Stimulated activated CD4-positive, alpha-beta T cell treated with anti-CD3 and anti-CD28 coated beads, Interleukin-4, amount 100 ng/mL, for 48 hours (primary cell): ENCODE results near the gene ETV6.

Source experiments
- DNase-seq, 2 donors: peaks; one replicate each; pipeline ENCODE4 v3.0.0-alpha.2; 2020; ENCODE audit warnings: low read depth in 2 of 2

The ETV6 gene

DNA sequence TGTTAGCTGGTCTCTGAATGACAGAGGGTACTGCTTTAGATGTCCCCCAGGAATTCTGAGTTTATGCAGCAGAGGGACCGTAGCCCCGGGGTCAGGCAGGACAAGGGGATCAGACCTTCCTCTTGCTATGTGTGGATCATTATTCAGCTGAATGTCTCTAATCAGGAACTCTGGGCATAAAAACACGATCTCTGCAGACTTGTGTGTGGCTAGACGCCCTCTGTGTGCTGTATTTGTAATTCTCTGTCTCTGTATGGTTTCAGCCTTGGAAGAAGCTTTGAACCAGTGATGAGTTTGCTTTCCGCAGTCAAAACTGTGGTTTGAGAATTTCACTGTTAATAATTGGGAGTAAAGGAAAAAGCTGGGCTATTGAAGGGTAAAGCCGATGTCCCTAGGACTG lies 125.3 kb downstream of the ETV6 start:
- DNase-seq = no peak

DNA sequence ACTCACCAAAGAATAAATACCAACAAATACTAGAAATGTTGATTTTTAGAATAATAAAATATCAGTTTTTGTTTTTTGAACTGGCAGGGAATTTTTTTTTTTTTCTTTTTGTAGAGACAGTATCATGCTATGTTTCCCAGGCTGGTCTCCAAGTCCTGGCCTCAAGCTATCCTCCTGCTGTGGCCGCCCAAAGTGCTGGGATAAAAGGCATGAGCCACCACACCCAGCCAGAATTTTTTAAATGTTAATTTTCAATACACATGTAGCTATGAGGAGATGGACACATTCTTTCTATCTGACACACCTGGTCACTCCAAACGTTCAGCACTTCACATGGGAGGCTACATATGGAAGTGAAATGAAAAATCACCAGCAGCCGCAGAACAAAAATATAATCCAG lies 126.8 kb downstream of the ETV6 start:
- DNase-seq = no peak

DNA sequence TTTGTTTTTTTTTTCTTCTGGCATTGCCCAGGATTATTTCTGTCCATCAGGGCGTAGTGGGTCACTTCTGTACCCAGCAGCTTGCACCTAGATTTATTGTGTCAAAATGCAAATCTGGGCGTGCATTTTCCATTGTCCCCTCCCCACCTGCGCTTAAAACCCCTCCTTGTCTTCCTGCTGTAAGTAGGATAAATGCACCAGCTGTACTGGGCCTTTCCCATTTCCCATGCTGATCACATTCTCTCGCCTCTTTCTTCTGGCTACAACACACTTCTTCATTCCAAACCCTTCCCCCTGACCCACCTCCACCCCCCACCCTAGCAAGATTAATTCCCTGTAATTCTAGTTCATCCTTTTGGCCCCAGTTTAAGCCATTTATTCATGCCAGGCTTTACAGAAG lies 128.0 kb downstream of the ETV6 start:
- no peak for DNase-seq

DNA sequence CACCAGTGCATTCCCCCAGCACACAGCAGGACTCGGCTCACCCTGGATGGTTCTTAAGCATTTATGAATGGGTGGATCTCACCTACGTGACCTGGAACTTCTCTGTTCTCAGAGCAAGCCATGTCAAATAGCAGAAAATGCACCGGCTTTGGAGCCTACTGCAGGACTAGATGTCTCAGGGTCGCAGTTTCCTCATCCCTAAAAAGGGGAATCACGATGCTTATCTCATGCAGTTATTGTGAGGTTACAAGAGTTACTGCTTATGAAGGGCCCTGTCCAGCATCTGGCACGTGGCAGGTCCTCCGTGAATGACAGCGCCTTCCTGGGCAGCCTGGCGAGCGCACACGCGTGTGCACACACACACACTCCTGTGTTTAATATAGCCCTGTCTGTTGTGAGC lies 128.5 kb downstream of the ETV6 start:
- DNase-seq = no peak

DNA sequence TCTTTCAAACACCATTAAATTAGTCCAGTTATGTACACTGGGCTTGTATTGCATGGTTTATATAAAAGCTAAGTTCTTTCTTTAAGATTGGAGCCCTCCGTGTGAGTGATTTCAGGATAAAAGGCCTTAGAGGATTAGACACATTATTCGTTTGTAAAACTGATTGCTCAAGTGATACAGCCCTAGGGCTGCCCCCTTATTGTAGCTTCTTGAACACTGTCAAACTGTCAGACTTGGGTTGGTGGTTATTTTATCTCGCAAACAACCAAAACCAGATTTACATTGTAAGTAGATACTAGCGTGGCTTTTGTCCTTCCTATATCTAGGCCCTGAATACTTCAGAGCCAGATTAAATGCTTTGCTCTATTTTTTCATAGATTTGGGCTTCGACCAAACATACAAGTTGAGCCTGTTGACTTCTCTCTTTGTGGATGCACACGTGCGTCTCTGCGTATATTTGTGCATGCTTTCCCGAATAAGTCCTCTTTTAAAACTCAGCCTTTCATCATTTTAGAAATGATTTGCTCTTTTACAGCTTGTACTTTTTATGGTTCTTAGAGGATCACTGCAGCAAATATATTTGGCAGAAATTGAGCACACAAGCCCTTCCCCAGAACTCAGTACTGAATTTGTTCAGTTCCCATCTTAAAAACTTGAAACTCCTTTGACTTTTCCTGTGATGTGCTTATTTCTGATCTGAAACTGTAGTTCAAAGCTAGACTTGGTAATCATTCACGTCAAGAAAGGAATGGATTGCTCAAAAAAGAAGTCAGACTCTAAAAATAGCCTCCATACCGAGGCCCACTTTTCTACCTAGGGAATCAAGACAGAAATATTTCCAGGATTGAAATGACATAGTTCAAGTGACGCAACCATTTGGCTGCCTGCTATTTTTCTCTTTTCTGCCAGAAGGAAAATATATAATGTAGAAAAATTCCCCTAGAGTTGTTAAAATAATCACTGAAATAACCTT lies 129.5 kb downstream of the ETV6 start:
- no peak for DNase-seq

DNA sequence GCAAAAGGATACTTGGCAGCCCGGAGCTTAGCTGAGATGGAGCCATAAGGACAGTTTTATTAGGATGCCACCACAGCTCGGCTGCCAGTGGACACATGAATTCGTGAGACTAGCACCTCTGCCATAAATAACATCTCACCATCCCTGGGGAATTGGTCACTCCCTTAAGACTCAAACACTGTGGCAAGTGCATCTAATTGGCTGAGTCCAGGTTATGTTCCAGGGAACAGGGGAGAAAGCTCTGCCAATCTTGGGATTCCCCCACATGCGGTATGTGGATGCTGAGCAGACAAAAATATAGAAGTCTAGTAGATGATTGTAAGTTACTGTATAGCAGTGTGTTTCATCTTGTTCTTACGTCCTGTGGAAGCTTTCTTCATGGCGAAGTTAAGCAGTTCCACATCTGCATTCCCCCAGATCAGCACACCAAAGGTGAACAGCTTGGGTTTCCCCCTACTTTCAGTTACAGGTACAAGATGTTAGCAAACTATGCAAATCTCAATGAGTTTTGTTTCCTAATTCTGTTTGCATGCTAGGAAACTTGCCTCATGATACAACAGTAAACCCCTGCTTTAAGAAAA lies 131.1 kb downstream of the ETV6 start:
- DNase-seq = no peak

DNA sequence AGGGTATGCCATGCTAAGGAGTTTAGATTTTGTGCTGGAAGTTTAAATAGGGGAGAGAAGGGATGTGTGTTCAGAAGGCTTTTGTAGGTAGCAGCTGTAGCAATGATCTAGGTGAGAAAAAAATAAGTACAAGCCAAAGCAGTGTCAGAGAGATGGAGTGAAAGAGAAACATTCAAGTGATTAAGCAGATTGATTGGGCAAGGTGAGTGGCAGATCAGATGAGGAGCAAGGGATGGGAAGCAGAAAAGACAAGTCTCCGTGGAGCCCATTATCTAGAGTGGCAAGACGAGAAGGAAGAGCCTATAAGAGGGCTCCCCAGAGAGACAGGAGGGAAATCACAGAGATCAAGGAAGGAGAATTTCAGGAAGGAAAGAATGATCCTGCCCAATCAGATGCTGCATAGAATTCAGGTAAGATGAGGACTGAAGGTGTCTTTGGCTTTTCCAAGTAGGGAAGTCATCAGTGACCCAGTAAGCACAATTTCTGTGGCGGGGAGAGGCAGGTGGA lies 133.5 kb downstream of the ETV6 start:
- no peak for DNase-seq

DNA sequence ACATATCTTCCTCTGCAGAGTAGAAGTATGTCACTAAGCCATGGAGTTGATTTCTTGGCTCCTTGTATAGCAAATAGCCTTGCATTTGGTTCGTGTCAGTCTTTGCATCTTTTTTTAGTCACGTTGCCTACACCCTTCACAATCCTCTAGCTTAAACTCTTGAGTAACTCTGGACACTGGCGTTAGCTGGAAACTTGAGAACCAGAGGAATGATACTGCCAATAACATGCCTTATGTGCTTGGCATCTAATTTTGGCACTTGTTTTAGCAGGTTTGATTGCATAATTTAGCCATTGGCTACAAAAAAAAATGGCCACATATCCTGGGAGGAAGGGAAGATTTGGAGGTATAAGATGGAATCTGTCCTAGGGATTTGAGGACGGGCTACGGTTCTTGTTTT lies 136.2 kb downstream of the ETV6 start:
- no peak for DNase-seq

DNA sequence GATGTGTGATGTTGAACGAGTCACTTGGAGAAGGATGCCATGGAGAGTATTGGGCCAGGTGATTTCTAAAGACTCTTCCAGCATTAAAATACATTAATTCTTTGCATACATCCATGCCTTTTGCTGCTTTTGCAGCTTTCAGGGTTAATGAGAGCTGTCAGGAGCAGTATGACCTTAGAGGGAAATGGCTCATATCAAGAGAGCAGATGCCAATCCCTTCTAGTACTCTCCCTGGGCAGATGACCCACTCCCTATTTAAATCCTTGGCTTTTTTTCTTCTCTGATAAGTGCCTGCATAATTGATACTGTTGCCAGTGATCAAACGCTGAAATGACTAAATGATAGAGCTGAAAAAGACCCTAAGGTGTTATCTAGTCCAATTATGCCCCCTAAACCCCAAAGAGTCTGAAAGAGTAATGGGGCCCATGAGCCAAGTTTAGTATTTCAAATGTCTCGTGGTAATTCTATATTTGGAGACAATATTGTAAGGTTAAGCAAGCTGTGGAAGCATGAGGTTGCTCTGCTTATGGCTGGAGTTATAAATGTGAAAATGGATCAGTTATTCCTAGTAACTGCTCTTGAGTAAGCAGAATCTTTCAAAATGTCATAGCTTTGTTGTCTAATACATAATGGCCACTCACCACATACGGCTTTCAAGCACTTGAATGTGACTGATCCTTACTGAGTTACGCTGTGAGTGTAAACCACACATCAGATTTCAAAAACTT lies 137.3 kb downstream of the ETV6 start:
- no peak for DNase-seq

DNA sequence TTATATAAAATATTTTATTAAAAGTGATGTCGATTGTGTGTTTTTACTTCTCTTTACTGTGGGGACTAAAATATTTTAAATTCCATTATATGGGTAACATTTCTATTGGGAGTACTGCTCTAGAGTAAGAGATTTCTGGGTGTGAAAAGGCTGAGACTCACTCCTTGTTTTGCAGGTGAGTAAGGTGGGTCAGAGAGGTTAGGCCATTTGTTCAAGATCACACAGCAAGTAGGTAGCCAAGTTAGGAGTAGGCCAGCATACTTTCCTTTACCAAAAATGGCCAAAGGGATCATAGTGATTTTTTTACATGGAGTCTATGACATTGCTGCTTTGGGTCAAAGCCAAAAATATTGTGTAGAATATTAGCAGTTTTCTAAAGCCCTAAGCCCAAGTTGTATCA lies 138.0 kb downstream of the ETV6 start:
- no peak for DNase-seq

DNA sequence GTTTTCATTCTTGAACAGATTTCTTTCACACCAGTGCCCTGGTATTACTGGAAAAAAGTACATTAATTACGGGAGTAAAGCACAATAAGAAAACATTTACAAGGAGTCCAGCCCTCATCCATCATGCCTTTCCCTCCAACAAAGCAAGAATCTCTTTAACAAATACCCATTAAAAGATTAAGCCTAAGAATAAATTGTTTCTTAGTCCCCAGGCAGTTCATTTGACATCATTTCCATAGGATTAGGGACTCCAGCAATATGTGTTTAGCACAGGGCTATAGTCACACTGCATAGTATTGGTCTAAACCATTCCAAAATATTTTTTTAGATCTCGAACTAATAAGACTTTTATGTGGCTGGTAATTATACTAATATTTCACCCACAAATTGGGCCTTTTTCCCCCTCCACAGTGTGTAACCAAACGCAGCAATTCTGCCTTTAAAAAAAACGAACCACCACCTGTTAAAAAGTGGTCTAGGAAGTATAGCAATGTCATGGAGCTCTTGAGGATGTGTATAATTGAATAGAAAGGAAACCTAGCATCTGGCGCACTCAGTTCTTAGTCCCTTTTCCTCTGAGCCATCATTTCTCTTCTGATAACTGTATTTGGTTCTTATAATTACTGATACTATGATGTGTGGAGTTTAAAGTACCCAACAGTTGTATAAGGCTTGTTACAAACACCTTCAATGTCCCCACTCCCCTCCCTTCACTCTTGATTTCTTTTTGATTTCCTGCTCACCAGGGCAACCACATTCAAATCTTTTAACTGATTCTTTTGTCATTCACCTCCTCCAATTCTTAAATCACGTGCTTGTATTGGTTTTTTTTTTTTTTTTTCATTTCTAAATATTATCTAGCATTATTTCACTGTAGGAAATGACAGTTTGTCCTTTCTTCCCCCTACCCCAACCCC lies 138.7 kb downstream of the ETV6 start:
- no peak for DNase-seq

DNA sequence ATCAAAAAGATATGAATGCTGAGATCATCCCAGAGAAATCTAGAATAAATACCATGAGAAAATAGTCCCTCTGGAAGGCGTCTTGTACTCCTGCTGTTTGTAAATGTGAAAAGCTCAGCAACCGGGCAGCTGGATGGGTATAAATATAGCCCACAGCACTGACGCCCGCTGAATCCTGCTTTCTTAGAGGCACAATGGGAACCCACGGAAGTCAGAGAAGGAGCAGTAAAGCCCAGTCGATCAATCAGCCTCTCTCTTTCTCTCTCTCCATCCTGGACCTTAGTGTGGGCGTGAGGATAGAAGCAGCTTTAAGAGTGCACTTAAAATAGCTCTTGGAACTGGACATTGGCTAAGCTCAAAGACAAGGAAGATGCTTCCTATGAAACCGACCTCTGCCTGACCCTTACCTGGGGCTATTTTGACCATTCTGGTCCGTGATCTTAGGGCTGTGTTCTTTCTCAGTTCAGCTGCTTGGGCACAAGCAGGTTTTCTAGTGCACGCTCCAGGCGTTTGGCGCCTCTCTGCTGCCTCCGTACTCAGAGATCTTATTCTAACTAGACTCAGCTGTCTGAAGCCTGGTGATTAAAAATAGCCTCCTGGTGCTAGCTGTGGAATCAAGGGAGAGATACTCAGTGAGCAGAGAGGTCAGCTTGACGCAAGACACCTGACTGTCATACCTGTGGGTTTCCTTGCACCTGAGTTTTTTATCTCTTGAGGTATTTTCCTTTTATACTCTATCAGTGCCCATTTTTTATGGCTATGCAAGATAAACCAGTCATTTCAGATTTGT lies 144.6 kb downstream of the ETV6 start:
- DNase-seq = no peak

DNA sequence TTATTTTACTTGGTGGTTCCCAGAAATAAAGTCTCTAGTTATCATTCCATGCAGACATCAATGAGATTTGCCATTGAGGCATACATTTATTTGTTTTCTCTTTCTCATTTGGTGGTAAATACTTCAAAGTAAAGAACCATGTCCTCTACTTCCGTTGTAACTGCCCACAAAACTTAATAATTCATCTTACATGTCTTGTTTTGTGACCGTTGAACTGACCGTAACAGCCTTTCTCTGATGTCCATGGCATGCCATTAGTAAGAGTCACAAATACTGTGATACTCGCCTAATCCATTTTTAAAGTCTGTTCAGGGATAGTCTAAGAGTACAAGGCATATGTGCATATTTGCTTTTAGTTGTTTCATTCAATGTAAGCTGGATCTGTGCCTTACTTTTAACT lies 145.3 kb downstream of the ETV6 start:
- DNase-seq = no peak

DNA sequence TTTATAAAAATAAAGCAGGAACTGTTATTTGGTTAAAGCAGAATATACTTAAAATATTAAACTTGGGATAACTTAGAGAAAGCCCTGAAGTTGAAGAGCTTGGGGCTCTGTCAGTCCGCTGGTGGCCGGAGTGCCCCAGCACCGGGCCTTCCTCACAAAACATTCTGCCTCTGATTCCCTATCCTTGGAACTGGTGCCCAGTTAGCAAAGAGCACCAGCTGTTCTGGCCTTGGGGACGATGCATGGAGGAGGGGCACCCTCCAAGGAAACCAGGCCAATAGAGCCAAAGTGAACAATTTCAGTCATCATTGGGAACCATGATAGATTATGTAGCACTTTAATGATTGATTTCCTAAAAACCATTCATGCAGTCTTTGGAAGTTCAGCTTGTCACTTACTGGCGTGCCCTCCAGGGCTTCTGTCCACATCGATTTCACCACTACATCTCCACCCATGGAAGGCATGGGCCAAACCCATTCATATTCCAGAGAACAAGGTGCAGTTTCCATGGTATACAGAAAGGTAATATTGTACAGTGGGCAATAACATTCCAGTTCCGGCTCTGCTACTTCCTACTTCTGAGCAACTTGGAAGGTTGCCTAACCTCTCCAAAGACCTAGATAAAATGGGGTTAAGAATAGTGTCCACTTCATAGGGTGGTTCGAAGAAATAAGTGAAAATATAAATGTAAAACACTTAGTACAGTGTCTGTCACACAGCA lies 145.9 kb downstream of the ETV6 start:
- DNase-seq = no peak

DNA sequence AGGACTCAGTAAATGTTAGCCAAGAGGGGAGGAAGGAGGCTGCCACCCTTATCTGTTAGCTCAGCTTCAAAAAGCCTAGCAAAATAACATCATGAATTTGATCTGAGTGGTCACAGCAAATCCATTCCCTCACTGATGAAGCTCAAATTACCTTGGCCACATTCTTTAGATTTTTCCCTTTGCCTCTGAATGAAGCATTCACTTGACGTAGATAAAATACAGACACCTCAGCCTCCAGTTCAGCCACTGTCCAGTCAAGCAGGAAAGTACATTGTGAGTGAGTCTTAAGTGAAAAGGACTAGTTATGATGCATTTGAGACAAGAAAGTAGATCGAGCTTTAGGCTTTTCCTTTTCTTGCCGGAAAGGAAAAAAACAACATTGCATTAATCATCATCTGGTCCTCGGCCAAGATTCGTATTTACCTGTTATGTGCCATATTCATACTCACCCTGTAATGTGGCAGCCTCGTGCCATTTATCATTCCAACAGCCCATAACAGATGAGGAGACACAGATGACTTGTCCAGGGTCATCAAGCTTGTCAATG lies 146.5 kb downstream of the ETV6 start:
- DNase-seq = no peak

DNA sequence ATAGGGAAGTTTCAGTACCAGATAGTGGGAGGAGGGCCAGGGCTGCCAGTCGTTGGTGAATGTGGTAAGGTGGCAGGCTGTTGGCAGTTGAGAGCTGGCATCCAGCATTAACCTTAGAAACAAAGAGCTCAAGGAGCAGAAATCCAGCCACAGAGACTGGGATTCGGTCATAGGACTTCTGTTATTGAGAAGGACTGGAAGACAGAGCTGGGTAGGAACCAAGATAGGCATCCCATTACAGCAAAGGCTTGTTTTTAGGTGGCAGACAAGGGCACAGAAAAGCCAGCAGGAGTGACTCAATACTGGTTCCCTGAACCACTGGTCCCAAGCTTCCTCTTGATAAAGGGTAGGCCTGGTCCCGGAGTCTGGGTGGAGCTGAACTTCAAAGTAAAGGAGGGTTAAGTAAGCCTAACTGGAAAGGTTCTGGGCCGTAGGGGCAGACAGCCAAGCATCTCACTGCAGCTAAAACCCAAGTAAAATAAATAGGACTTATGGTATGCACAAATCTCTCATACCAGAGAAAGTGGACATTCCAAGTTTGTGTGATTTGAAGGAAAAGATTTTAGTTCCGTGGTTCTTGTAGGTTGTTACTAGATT lies 147.9 kb downstream of the ETV6 start:
- DNase-seq = no peak

DNA sequence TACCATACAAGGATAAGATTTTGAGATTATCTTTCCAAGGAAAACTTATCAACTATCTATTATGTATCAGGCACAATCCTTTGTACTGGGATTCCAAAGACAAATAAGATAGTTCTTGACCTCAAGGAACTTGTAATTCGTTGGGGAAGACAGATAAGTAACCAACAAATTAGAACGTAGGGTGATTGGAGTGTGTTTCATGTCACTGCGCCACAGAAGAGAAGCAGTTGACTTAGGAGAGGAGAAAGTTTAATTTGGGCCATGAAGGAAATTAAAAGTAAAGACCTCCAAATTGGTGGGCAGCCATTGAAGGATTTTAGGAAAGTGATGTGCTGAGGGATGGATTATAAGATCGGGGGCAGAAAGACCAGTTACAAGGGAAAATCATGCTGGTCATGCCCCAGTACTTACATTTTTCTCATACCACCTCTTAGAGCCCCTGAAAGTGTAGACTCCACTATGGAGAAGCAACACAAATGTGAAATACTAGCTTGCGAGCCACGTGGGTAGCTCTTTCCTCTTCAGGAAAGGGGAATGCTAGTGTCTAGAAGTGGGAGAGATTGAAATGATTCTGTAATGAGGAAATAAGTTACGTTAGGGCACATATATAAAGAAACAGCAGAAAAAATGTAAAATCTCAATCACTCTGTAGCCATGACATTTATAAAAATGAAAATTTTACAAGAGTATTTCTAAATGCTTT lies 148.7 kb downstream of the ETV6 start:
- DNase-seq = no peak

DNA sequence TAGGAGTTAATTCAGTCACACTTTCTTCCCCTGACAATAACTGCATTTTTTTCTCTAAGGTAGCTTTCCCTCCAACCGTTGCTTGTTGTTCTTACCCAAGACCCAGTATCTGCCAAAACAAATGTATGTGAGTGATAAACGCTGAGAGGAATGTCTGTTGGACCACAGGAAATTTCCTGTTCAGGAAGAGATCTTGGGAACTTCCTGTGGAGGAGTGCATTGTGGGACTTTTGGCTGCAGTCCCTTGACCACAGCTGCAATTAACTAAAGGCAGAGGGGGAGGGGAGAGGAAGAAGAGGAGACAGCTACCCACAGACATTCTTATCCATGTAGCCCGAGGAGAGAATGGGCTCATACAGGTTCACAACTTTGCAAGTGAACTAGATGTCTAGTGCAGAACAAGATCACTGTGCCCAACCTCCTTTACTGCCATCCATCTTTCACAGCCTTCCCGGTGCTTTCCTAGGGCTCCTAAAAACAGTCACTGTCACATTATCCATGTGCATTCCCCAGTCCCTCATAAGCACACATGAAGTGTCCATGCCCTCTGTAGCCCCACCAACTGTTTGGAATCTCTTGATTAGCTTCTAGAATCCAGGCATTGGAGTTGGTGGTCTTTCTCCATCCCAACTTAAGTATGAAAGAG lies 149.5 kb downstream of the ETV6 start:
- DNase-seq = no peak
